ELF-1 (cell line): ENCODE results near the gene GMEB2.
"Not testable (repeated sequence)": the region's sequence is repeated elsewhere in the genome, so short reads cannot be mapped to it uniquely, and the experiment has no call there.

Experiments
- DNase-seq: peaks from one replicate; pipeline ENCODE4 v3.0.0-alpha.2; 2016; ENCODE audit warnings: low read depth, low spot score

Gene GMEB2

GRCh38 chr20:63573647-63574131 lies 53.2 kb downstream of the GMEB2 start:
- no peak for DNase-seq

DNA sequence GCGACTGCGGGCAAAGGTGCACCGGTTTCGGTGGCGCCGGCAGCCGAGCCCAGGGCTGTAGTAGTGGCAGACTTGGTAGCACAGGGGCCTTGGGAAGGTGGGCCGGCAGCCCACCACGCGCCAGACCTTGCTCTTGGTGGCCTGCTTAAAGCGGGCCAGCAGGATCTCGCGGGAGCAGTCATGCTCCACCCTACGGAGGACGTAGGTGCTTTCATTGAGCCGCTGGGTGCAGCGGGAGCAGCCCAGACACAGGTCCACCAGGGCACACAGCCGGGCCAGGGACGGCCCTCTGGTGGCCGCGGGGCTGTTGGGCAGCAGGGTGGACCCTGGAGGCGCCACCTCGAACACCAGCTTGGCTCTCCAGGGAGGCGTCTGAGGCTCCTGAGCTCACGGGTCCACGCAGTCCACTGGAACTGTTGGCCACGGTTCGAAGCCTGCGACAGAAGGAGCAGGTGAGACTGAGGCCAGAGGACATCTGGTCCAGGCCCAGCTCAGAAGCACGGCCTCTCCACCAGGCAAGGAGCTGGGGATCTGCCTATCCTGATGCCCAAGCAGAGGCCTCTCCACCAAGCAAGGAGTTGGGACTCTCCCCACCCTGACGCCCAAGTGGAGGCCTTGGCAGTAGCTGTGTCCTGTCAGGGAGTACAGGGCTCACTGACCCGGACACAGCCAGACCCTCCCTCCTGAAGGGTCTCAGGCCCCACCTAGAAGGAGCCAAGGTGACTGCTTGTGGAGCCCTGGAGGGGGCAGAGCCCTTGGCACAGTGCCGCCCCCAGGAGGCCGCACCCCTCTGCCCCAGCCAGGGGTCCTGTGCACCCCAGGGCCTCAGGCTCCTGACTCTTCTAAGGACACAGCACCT lies 53.9 kb downstream of the GMEB2 start:
- no peak for DNase-seq

GRCh38 chr20:63572071-63572787 lies 54.7 kb downstream of the GMEB2 start:
- no peak for DNase-seq

- not testable (repeated sequence) for DNase-seq
These were observed 55.8 kb downstream of the GMEB2 start for GRCh38 chr20:63571087-63571478.

DNA sequence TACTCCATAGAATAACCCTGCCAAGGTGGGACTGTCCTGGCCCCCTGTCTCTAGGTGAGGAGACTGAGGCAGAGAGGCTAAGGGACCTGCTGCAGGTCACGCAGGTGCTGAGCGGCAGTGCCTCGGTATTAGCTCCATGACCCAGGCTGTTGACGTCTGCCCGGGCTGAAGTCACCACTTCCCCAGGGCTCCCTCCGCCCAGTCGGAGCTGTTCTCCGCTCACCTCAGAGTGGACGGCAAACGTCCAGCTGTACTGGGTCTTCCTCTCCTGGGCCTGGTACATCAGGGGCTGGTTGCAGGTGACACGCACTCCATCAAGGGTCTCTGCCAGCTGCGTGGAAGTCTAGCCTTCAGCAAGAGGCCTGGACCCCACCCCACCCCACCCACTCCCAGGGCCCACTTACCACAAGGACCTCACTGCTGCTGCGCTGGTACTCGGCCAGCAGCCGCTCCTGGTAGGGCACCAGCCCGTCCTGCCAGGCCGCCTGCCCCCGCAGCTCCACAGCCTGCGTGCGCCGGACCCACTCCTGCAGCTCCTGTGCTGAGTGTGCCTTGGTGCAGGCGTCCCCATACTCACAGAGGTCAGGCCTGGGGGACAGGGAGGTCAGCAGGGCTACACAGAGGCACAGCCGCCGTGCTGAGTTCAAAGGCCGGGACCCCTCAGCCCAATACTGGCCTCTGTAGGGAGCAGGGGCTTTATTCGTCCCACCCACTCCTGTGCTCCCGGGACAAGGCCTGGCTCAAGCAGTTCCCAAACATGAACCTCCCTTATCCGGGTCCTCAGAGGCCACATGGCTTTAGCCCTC lies 56.4 kb downstream of the GMEB2 start:
- no peak for DNase-seq

DNA sequence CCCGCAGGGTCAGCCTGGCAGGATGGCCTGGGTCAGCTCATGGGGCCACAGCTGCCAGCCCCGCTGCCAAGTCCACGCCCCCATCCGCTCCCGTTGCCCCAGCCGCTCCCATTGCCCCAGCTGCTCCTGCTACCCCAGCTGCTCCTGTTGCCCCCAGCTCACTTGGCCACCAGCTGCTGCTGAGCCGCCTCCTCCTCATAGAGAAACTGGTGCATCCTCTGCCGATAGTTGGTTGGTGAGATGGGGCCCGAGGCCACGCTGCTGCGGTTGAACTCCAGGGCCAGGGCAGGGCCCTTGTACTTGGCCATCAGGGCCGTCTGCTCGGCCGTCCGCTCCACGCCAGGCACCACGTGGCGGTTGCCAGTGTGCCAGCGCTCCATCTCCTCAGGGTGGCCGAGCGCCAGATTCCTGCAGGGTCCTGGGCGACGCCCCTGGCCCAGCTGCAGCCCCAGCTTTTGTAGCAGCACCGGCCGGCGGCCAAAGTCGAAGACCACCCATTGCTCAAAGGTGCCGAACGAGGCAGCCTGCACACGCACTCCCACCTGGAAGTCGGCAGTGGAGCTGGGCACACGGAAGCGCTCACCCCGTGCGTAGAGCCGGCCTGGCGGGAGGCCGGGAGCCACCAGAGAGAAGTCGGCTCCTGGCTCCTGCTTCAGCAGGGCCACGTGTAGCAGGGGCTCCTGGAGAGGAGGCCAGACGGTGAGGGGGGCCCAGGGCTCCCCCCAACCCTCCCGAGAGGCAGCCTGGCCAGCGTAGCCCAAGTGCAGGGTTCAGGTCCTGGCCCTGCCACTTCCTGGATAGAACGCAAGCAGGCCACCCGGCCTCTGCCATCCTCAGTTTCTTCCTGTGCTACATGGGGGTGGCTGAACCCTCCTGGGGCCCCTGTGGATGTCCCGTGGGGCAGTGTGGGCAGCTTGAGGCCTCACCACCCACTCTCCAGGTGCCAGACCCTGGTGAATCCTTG lies 57.6 kb downstream of the GMEB2 start:
- DNase-seq = no peak

DNA sequence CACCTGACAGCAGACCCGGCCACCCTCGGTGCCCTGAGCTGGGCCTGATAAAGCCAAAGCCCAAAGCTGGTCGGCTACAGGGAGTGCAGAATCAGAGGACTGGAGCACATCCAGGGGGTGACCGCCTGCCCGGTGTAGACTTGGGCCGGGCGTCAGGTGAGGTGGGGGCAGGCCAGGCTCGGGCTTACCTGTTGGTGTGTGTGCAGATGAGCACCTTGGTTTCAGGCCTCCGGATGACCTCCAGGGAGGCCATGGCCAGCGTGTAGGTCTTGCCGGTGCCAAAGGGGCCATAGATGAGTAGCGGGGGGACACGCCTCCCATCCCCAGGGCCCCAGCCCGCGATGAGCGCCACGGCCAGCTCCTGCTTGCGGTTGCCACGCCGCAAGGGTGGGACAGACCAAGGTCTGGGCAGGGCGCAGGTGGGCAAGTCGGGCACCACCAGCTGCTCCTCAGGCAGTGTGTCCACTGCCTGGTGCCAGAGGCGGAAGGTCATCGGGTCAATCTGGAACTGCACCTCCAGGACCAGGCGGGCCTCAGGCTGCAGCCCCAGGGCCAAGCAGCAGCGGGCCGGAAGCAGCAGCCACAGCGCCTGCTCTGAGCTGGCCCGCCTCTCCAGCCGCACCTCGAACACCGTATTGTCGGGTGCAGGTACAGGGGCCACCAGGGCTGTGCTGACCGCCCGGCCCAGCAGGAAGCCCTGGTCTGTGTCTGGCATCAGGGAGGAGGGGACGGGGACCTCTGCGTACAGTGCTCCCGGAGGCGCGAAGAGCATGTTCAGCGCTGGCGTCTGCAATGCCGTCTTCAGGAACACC lies 58.5 kb downstream of the GMEB2 start:
- DNase-seq = no peak

GRCh38 chr20:63567386-63568169 lies 59.3 kb downstream of the GMEB2 start:
- no peak for DNase-seq

DNA sequence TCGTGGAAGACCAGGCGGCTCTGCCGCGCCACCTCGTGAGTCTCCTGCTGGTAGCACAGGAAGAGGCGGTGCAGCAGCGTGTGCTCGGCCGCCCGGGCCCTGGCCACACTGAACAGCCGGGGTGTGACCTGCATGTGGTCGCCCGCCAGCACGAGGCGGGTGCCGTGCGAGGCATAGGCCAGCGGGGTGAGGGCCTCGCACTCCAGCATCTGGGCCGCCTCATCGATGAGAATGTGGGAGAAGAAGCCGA lies 59.8 kb downstream of the GMEB2 start:
- DNase-seq = no peak

GRCh38 chr20:63566395-63567135 lies 60.3 kb downstream of the GMEB2 start:
- no peak for DNase-seq

- no peak for DNase-seq
These were observed 61.1 kb downstream of the GMEB2 start for GRCh38 chr20:63565699-63566335.

- DNase-seq = no peak
These were observed 61.7 kb downstream of the GMEB2 start for GRCh38 chr20:63565021-63565698.

DNA sequence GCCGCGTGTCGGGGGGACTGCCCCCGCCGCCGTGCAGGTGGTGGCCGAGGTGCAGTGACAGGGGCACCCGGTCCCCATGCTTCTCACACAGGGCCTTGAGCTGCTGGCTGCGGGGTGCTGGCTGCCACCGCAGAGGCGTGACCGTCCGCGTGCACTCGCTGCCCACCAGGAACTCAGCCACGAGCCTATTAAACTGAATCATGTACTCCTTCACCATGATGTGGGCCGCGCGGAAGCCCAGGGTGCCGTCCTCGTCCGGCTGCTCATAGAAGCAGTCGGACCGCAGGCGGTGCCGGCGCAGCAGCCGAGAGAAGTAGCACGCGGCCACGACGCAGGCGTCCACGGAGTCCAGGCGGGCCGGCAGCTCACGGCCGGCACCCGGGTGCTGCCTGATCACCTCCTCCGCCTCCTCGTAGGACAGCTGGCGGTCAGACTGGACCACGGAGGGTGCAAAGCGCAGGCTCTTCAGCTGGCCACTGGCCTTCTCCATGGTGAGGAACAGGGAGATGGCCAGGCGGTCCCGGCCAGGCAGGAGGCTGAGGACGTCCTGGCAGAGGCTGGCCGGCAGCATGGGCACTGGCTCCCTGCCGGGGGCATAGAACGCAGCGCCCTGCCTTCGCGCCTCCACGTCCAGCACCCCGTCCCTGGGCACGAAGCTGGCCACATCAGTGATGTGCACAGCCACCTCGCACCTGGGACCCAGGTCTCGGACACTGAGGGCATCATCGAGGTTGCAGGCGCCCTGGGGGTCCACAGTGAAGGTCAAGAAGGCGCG lies 62.7 kb downstream of the GMEB2 start:
- DNase-seq = no peak

DNA sequence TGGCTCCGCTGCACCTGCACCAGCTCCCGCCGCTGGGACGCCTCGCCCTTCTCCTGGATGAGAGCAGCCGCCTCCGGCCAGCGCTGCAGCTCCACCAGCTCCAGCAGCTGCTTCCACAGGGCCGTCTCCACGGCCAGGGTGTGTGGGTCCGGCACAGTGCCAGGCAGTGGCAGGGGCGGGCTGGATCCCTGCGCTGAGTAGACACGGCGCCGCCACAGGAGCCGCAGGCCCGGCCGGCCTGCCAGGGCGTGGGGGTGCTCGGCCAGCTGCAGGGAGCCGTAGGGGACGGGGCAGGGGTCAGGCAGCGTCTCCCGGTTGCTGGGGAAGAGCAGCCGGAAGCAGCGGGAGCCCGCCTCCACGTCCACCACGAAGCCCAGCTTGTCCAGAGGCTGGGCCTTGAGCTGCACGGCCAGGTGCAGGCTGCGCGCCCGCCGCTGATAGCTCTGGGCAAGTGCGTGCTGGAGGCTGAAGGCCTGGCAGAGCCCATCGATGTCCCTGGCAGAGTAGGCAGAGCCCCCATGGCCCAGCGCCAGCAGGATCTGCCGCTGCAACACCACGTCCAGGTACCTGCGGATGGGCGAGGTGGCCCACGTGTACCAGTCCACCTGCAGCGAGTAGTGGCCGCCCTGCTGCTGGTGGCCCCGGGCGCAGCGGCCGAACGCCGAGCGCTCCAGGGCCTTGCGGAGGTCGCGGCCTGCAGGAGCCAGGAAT lies 63.5 kb downstream of the GMEB2 start:
- DNase-seq = no peak

DNA sequence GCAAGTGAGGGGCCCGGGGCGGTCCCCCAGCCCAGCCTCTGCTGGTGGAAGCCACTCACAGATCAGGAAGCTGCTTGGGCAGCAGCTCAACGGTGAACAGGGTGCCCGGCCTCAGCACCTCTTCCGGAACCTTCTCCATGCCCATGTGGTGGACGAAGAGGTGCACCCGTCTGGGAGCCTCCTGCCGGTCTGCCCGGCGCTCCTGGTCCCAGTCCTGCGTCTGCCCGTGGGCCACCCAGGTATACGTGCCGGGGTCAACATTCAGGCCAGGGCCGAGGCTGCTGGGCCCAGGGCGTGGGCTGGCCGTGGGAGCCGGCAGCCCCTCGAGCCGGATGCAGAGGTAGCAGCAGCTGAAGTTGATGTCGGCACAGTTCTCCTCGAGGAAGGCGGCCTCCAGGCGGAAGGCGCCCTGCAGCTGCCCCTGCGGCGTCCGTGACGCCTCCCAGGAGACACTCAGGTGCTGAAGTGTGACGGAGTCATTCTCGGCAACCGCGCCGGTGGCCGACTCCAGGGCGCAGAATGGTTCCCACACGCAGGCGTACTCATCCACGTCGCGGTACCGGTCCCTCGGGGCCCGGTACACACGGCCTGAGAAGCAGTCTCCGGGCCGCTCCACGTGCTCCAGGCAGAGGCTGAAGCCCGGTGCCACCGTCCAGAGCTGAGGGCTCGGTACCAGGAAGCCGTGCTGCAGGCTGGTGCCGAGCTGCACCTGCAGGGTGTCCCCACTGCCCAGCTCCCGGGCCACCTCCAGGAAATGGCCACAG lies 64.3 kb downstream of the GMEB2 start:
- DNase-seq = no peak
